H1 (cell line): ENCODE results near the gene TFCP2.

Experiments used
- EZH2 ChIP-seq: fragments of 200-600 bp; sonication (generic); IDR thresholded peaks from 2 replicates; pipeline ENCODE4 v1.7.1; 2012; ENCODE audit warnings: low read depth, mild to moderate bottlenecking, moderate library complexity, low read length, inconsistent platforms; ENCODE audit not compliant: severe bottlenecking
- POLR2AphosphoS5 ChIP-seq: IDR thresholded peaks from 2 replicates; pipeline ENCODE4 v1.6.1; 2011; ENCODE audit warnings: low read depth, low read length
- POU5F1 ChIP-seq: IDR thresholded peaks from 2 replicates; pipeline ENCODE4 v1.6.1; 2011; ENCODE audit warnings: low read depth, mild to moderate bottlenecking, low read length, moderate library complexity
- TAF7 ChIP-seq: optimal IDR thresholded peaks from 2 replicates; pipeline ENCODE3; 2011; ENCODE audit warnings: low read depth, mild to moderate bottlenecking, inconsistent platforms, low read length, moderate library complexity, borderline replicate concordance
- TEAD4 ChIP-seq: IDR thresholded peaks from 2 replicates; pipeline ENCODE4 v1.6.1; 2012; ENCODE audit warnings: low read depth, low read length, inconsistent platforms, mixed read lengths
- TF ChIP-seq, protein P1 (sequence below), 3 experiments: IDR thresholded peaks; 1 replicate in 2 of 3; 2 replicates in 1 of 3; pipeline versions ENCODE4 v1.5.1 to v1.6.1; 2011; ENCODE audit warnings: low read length in 3 of 3, mild to moderate bottlenecking in 3 of 3, inconsistent platforms in 2 of 3, low read depth in 1 of 3, moderate library complexity in 1 of 3; ENCODE audit not compliant: insufficient read depth in 1 of 3; ENCODE audit errors: control extremely low read depth in 1 of 3

DNA sequence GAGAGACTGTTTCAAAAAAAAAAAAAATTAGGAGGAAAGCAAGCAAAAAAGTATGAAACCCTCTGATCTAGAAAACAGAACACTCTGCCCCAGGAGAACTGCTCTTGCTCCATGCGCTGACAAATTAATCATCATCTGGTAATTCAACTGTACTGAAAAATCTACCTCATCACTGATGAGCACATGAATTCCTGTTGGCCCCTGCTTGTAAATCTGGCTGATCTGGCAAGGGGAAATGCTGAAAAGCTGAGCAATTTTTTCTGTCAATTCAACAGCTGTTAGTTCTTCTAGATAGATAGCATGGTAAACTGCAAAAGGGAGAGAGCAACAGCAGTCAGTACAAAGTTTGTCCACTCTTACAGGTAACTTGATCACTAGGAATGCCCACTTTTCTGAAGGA lies 74.3 kb downstream of the TFCP2 start:
- TF ChIP-seq POU5F1, result no peak
- no peak for TF ChIP-seq TEAD4
- no peak for TF ChIP-seq EZH2
- no peak for TF ChIP-seq POLR2AphosphoS5
- no peak for TF ChIP-seq TAF7
- TF ChIP-seq, protein P1, sequence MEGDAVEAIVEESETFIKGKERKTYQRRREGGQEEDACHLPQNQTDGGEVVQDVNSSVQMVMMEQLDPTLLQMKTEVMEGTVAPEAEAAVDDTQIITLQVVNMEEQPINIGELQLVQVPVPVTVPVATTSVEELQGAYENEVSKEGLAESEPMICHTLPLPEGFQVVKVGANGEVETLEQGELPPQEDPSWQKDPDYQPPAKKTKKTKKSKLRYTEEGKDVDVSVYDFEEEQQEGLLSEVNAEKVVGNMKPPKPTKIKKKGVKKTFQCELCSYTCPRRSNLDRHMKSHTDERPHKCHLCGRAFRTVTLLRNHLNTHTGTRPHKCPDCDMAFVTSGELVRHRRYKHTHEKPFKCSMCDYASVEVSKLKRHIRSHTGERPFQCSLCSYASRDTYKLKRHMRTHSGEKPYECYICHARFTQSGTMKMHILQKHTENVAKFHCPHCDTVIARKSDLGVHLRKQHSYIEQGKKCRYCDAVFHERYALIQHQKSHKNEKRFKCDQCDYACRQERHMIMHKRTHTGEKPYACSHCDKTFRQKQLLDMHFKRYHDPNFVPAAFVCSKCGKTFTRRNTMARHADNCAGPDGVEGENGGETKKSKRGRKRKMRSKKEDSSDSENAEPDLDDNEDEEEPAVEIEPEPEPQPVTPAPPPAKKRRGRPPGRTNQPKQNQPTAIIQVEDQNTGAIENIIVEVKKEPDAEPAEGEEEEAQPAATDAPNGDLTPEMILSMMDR (IDR thresholded peaks at IDR 0.05; ENCODE audit: control extremely low read depth in 1 of 3, insufficient read depth in 1 of 3, low read depth in 1 of 3, low read length in 3 of 3), result no peak
